ENCODE results near the gene MYO5A.
"Not testable (repeated sequence)": the region's sequence is repeated elsewhere in the genome, so short reads cannot be mapped to it uniquely, and the experiment has no call there.

MYO5A gene

DNA sequence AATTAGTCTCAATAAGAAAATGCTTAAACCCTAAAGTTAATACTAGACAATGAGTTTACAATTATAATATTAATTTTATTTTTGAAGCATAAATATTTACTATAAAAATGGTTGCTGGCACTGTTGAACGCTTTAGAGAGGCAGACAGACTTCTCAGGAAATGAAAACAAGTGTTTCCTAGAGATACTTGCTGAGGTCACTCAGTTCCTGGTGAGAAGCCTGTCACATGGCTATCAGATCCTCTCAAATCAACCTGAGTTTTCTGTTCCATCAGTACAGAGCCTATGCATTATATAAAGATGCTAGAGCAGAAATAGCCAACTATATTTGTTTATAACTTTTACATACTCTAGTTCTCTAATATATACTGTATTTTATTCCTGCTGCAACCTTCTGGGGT lies 109.2 kb downstream of the MYO5A start:
- no peak for DNase-seq (ENCODE audit: low spot score)

- DNase-seq (ENCODE audit: low spot score), result no peak
Measured at GRCh38 chr15:52417957-52418356, 110.7 kb downstream of the MYO5A start.

DNA sequence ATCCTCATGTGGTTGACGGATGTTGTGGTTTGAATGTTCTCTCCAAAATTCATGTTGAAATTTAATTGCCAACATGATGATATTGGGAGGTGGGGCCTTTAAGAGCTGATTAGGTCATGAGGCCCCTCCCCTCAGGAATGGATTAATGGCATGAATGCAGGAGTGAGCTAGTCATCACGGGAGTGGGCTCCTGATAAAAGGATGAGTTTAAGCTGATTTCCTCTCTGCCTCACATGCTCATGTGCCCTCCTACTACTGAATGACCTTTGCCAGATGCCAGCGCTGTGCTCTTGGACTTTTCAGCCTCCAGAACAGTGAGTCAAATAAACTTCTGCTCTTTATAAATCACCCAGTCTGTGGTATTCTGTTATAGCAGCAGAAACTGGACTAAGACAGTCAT lies 111.2 kb downstream of the MYO5A start:
- no peak for DNase-seq (ENCODE audit: low spot score)

DNA sequence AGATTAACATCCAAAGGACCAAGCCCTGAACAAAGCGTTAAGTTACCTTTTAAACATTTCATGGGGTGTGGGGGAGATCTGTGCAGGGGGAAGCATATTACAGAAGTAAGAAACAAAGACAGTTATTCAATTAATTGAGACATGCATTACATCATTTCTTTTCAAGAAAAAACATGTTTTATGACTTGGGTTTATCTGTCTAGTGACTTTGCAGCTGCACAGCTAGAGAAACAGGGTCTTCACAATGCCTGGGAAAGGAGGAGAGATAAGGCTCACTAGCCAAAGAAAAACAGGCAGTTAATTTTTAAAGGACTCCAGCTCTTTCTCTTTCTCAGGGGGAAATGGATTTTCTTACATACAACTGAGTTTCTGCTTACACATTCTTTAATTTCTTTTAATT lies 112.1 kb downstream of the MYO5A start:
- not testable (repeated sequence) for DNase-seq (ENCODE audit: low spot score)

DNA sequence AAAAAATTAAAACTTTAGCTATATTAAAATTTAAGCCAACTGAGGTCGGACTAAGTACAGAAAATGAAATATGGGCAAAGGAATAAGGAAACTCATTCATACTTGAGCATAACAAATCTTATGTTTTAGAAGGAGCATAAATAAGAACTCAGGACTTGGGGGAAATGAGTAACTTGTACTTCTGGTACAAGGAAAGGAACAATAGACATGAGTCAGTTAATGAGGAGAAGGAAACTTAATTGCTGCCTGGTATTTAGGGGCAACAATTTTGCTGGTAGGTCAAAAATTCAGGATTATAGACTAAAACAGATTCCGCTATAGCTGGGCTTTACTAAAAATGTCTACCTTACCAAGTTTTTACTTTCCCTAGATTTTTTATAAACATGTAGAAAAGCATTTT lies 113.1 kb downstream of the MYO5A start:
- DNase-seq (ENCODE audit: low spot score), result no peak

DNA sequence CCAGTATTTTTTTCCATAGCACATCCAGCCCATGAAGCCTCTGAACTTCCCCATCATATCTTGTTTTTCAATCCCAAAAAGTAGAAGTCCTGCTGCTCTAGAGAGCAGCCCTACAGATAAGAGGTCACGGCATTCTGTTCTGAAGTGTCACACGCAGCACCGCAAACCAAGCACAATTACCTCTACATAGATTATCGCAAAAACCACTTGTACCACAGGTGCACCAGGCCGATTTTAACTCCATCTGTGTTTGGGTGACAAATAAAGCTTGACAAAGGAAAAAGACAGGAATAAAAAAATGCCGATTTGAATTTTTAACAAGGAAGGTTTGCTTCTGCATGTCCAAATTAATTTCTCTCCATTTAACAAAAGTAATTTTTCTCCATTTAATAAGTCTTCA lies 113.7 kb downstream of the MYO5A start:
- no peak for DNase-seq (ENCODE audit: low spot score)

DNA sequence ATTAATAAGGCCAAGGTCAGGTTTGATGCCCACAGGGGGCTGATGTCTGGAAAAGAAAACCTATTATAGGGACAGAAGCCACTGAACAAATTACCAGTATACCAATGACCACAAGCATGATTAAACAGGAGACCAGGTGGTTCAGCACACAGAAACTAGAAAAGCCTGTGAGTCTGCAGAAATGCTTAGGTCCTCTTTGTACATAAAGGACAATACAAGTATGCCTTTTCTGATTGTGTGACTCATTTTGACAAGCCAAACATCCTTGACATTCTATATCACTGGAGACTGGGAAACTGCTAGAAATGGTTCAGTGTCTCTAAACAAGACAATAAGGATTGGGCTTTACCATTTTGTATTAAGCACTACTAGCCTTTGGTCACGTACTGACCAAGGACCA lies 119.9 kb downstream of the MYO5A start:
- no peak for DNase-seq (ENCODE audit: low spot score)

DNA sequence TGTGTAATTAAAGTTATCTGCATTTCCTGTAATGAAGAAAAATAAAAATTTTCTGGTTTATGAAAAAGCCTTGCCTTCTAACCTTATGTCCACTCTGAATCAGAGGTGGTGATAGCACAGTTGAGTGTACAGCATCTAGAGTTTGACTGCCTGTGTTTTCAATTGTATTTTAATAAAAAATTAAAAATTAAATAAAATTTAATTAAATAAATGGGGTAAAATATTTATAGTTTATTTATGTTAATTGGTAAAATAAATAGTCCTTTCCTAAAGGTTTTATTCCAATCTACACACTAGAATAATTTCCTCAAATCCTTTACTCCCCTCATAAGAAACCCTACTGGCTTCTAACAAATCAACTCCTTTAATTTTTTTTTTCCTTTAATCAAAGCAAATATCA lies 121.3 kb downstream of the MYO5A start:
- DNase-seq (ENCODE audit: low spot score), result no peak

GRCh38 chr15:52406601-52407000 lies 122.1 kb downstream of the MYO5A start:
- no peak for DNase-seq (ENCODE audit: low spot score)

GRCh38 chr15:52405856-52406255 lies 122.8 kb downstream of the MYO5A start:
- DNase-seq (ENCODE audit: low spot score), result no peak

GRCh38 chr15:52397118-52397517 lies 131.6 kb downstream of the MYO5A start:
- DNase-seq (ENCODE audit: low spot score), result no peak

- no peak for DNase-seq (ENCODE audit: low spot score)
Measured at GRCh38 chr15:52394118-52394517, 134.6 kb downstream of the MYO5A start.

DNA sequence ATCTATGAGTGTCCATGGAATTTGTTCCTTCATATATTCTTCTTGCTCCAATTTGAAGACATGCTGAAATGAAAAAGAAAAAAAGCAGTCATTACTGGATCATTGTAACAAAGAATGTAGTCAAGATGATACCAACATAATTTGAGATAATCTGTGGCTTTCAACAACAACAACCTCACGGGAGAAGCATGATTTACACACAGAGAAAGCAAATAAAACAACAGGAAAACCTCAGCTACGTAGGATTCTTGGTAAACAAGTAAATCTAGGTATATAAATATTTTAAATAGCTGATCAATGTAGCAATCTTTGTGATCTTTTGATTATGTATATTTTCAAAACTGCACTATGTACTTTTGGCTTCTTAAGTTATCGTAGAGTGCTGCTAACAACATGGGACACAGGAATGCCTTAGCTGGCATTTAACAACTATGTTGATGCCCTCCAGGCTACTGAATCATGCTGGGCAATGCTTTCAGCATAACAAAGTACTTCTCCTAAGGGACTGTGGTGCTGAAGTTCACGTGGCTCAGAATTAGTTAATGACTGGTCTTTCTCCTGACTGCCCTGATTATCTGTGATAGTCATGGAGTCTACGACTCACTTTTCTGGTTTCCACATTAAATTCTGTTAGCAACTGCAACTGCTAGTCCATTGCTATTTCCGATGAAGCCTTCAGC lies 136.5 kb downstream of the MYO5A start:
- DNase-seq (ENCODE audit: low spot score), result no peak

DNA sequence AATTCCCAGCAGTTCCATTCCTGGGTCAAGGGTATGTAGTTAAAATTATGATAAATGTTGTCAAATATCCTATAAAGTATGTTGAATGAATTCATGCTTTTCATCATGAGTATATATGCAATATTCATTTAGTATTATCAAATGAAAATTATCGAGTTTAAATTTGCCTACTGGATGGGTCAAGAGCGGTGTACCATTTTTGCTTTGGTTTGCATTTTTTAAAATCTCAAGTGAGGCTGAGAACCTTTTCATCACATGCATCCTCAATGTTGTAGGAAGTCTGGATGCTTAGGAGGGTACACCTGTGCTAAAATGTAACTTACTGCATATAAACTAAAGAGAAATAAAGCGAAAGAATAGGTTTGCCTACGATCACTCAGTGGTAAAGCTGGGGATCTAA lies 137.6 kb downstream of the MYO5A start:
- no peak for DNase-seq (ENCODE audit: low spot score)

DNA sequence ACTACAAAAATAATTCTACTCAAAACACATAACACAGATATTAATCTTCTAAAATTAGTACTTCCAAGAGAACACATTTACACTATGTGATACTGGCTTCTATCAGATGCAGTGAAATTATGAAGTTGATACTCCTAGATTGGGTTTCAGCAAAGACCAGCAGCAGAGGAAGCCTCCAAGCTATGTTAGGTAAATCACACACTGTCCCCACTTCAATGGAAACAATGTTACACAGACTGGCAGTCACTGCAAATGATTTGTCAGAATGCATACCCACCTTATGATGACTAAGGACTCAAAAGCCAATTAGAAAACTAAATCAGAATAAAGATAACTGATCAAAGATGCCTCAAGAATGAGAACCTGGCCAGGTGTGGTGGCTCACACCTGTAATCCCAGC lies 143.0 kb downstream of the MYO5A start:
- DNase-seq (ENCODE audit: low spot score), result no peak

DNA sequence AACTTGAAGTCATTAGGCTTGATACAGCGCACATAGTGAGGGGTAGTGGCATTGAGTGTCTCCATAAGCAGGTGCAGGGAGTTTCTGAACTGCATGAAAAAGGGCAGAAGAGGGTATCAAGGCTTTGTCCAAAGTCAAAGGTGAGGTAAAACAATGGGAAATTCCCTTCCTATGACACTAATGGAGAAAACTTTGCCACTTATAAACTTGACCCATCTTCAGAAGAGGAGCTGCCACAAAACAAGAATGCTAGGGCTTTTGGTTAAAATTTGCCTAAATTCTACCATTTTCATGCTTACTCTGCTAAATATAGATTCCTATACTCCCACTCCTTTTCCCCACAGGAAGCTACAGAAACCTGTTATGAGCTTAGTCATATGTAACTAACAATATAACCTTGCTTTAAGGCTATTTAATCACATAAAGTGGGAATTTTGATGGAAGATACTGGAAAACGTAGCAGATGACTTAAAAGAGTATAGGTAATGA lies 145.5 kb downstream of the MYO5A start:
- DNase-seq (ENCODE audit: low spot score), result no peak

DNA sequence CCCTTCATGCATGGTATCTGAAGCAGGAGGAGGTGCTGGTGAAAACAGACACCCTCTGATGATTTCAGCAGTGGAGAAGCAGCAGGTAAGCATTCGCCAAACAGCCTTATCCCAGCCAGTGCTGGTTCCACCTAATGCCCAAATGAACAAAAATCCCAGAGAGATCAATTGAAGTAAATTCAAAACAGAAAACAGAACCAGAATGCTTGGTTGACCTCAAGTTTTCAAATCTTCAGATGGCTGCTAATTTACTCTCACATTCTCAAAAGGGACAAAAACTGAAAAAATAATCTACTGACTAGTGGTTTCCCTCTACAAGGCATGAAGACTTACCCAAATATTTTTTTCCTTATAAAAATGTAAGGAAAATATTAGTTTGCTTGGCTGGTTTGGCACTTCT lies 146.0 kb downstream of the MYO5A start:
- DNase-seq (ENCODE audit: low spot score), result no peak

GRCh38 chr15:52379395-52380106 lies 149.1 kb downstream of the MYO5A start:
- DNase-seq (ENCODE audit: low spot score), result no peak

DNA sequence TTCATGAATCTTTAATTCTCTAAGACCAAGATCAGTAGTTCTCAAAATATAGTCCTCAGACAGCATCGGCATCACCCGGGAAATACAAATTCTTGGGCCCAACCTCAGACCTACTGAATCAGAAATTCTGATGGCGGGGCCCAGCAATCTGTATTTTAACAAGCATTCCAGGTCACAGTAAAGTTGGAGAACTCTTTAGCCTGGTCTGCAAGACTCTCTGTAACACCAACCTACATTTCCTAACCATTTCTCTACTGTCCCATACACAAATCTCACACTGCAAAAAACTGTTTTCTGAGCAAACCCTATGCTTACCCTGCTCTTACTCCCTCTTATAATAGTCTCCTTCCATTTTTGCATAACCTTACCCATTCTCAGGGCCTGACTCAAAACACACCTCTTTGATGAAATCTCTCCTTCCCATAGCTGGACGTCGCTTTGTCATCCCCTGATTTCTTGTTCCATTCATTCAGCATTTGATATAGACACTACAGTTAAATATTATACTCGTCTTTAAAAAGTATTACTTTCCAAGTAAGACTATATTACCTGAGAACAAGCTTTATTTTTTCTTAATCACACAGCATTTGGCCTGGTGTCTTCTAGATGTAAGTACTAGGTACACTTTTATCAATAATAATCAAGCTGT lies 149.8 kb downstream of the MYO5A start:
- DNase-seq (ENCODE audit: low spot score), result no peak

- peak; percentile 36 for DNase-seq (ENCODE audit: low spot score)
Measured at GRCh38 chr15:52370010-52370409, 158.7 kb downstream of the MYO5A start.

GRCh38 chr15:52369455-52369854 lies 159.2 kb downstream of the MYO5A start:
- no peak for DNase-seq (ENCODE audit: low spot score)

DNA sequence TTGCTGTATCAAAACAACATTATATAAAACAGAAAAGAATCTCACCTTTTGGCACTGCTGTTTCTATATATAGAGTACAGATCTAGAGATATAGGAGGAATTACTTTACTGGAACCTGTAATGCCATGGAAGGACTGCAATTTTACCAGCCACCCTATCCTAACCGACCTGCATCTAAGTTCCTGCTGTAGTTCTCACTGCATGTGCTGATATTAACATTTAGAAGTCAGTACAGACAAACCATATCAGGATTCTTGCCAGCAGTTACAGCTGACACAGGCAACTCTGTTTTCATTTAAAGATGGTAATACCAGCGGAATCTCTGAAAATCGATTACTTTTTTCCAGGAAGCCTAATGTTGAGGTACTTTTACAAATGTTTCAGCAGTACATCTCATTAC lies 159.7 kb downstream of the MYO5A start:
- no peak for DNase-seq (ENCODE audit: low spot score)

DNA sequence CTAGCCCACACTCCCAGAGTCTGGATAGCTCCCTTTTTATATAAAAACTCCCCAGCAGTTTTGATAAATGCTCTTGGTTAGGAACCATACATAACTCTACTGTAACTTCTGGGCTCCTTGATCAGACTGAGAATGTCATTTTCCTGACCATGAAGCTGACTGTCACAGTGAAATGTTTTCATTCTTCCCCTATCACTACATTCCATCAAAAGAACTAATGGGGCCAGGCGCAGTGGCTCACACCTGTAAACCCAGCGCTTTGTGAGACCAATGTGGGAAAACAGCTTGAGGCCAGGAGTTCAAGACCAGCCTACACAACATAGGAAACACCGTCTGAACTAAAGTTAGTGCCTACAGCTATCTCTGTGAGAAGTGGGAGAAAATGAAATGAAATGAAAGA lies 160.3 kb downstream of the MYO5A start:
- no peak for DNase-seq (ENCODE audit: low spot score)
